ENCODE results near the gene PROC. TPM values are rescaled to one million over a fixed set of nuclear protein-coding genes. Genes with fewer than 3 reads are reported as not detected.

The PROC gene
- polyA plus RNA-seq, 1 donor, result 0.46 TPM

DNA sequence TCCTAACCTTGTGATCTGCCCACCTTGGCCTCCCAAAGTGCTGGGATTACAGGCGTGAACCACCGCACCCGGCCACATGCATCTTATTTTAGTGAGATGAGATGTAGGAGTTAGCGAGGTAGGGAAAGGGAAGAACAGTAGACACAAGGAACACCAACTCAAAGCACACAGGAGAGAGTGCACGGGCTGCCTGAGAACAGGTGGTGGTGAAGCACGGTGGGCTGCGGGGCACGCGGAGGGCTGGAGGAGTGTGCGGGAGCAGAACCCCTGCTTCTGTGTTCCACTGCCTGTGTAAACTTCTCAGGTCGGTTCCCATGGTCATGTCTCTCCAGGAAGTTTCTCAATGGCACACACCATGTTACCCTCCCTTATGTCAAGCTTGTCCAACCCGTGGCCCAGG lies 38.7 kb downstream of the PROC start:
- no peak for DNase-seq (ENCODE audit: low read depth)

DNA sequence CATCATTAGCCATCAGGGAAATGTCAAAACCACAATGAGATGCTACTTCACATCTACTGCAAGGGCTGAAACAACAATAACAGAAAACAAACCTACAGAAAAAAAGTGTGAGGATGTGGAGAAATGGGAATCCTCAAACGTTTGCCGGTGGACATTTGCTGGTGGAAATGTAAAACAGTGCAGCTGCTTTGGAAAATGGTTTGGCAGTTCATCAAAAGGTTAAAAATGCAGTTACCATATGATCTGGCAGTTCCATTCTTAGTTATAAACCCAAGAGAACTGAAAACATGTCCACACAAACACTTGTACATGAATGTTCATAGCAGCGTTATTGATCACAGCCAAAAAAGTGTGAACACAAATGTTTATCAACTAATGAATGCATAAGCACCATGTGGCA lies 44.2 kb downstream of the PROC start:
- no peak for DNase-seq (ENCODE audit: low read depth)

DNA sequence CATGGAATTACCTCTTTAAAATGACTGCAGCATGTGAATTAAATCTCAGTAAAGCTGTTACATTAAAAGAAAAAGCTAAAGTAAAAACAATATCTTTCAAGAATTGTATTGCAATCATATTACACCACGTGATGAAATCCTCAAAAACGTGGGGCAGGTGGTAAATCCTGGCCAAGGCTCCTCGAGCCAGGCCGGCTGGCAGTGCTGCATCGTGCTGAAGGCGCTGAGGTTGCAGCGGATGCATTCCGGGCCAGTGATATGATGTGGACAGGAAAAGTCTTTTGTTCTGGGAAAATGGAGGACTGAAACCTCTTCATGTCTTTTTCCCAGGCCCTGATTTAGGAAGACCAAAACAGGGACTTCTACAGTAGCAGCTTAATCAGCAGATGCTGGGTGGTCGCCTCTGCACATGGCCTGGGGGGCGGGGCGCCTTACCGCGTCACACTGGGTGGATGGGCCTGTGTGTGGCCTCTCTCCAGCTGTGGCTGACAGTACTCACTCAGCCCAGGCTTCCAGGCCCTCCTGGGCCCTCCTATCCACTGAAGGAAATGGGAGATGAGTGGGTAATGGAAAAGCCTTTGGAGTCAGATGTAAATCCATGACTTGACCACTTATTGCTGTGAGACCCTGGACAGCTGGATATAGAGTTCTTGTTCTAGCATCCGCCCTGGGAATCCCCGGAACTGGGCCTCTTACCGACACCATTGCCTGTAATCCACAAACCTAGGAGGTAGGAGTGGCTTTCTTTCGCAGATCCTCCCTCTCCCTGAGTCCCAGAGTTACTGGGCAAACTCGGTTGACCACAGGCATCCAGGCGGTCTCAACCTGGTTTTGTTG lies 45.1 kb downstream of the PROC start:
- no peak for DNase-seq (ENCODE audit: low read depth)

DNA sequence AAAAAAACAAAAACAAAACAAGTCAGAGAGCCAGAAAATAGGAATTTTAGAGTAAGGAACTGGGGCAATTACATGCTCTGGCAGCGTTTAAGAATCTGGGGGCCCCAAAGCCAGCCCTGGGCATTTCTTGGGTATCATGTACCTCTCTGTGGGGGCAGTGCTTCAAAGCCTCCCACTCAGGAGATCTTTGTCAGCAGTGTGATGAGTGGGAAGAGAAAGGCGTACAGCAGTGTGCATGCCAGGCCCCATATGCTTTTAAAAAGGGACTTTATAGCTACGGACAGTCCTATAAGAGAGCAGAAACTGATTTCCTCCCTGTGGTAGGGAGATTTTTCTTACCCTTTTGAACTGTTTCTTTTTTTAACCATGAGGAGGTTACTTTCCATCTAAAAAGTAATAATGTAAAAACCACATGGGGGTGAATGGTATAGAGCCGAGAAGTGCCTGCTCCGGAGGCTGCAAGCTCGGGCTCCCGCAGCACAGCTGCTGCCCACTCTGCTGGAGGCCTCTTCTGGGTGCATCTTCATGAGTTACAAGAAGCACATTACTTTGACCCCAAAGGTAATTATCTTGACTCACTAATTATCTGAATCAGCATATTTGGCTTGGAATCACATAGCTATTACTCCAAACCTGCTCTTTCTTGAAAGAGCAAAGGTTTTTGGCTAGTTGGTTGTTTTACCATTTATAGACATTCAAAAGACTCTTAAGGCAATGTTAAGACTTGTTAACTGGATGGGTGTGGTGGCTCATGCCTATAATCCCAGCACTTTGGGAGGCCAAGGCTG lies 46.4 kb downstream of the PROC start:
- DNase-seq (ENCODE audit: low read depth), result no peak

DNA sequence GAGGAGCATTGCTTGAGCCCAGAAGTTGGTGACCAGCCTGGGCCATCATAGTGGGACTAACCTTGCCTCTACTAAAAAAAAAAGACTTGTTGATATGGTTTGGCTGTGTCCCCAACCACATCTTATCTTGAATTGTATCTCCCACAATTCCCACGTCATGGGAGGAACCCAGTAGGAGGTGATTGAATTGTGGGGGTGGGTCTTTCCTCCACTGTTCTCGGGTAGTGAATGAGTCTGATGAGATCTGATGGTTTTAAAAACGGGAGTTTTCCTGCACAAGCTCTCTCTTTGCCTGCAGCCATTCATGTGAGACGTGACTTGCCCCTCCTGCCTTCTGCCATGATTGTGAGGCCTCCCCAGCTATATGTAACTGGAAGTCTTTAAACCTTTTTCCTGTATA lies 47.0 kb downstream of the PROC start:
- no peak for DNase-seq (ENCODE audit: low read depth)

DNA sequence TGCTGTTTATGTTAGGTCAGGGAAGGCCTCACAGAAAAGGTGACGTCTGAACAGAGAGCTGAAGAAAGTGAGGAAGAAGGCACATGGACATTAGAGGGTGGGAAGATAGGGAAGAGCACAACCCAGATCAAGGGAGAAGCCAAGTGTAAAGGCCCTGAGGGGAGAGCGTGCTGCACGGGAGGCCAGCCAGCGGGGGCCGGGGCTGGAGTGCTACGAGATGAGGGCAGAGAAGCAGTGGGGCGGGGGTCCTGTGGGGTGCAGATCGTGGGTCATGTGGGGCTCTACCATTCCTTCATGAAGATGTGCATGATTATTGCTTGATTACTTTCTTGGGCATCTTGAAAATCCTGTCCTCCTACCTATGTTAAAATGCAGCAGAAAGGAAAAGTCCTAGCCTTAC lies 50.8 kb downstream of the PROC start:
- no peak for DNase-seq (ENCODE audit: low read depth)

DNA sequence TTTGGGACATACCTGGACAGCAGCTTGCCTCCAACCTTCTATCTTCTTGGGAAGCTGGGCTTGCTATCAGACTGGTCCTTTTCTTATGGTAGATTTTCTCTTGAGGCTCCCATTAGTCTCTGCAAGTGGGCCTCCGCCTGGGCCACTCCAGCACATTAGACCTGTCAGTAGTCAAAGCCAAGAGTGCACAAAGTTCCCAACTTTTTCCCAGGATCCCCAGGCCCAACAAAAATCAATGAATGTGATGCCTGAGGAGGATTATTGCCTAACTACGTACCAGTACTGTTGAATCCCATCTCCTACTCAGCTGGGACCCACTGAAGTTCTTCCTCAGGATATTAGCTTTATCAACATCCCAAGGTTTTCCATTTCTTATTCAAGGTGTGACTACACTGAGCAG lies 51.7 kb downstream of the PROC start:
- no peak for DNase-seq (ENCODE audit: low read depth)

DNA sequence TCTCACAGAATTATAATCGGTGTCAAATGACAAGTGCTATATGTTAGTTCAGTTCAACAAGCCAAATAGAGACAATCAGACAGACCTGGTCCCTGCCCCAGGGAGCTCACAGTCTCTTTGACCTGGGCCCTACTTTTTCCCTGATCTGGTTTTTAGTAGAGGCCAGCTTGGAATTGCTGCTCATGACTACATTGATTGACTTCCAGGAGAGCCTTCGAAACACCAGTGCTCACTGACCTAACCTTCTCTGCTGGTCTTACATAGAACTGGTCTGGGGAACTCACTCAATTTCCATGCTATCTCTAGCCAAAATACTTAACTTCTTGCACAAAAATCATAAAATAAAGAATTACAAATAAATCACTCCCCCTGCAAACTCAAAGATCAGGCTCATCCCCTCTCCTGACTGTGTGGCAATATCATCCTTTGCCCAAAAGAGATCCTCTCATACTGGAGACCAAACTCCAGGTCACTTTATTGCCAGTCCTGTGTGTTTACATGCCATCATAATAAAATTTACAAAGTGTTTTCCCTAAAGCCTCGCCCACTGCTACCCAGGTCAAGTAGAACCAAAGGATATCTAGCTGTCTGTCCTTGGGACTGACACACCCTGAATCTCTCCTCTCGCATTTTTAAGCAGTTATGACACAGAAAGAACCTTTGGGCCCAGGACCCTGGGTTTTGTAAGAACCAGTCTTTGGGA lies 53.2 kb downstream of the PROC start:
- DNase-seq (ENCODE audit: low read depth), result no peak

DNA sequence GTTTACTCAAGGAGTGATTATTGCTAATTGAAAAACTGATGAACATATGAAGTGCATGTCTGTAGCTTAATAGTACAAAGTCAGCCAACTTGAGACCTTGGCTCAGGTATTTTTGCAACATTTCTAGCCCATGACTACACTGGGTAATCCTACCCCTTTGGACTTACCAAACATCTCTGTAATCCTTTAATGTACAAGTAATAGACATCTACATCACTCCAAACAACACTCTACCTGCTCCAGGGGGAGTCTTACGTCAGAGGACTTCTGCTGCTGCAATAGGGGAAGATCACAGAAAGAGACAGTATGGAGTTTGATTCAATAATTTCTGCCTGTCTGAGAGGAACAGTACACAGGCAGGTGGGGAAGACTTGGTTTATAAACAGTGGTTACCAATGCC lies 54.0 kb downstream of the PROC start:
- DNase-seq (ENCODE audit: low read depth), result no peak

DNA sequence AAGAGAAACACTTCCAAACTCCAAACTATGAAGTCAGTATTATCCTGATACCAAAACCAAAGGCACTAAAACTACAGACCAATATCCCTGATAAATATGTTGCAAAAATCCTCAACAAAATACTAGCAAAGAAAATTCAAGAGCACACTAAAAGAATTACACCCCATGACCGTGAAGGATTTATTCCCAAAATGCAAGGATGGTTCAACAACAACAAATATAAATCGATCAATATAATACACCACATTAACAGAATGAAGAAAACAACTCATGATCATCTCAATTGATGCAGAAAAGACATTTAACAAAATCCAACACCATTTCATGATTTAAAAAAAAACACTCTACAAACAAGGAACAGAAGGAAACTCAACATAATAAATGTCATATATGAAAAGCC lies 57.6 kb downstream of the PROC start:
- DNase-seq (ENCODE audit: low read depth), result no peak

Other genes with a start within 250 kb of the PROC start
- gene CYP27C1, start 198.1 kb upstream of the PROC start, polyA plus RNA-seq (ENCODE audit: insufficient read length), result 5.1 TPM
- 41.5 TPM for gene ERCC3, start 124.3 kb upstream of the PROC start, polyA plus RNA-seq (ENCODE audit: insufficient read length)
- 17.8 TPM for gene MAP3K2, start 30.5 kb upstream of the PROC start, polyA plus RNA-seq (ENCODE audit: insufficient read length)
- gene IWS1, start 108.1 kb downstream of the PROC start, polyA plus RNA-seq (ENCODE audit: insufficient read length), result 45.4 TPM
- gene MYO7B, start 117.3 kb downstream of the PROC start, polyA plus RNA-seq (ENCODE audit: insufficient read length), result 1.1 TPM
- 2.4 TPM for gene GPR17, start 227.7 kb downstream of the PROC start, polyA plus RNA-seq (ENCODE audit: insufficient read length)

Data from forelimb muscle (tissue), 1 donor.